HCT116 (cell line): Measurements from ENCODE around the gene RET. TPM values are rescaled to one million over a fixed set of nuclear protein-coding genes. Genes with fewer than 3 reads are reported as not detected.

Experiments
- ATAC-seq: fragments of 200-7000 bp; cut with Tn5 transposase; 2 replicates; pipeline ENCODE4 v1.9.1; 2020; ENCODE audit warnings: mild to moderate bottlenecking, moderate library complexity
- BruUV-seq: library from RNA; stranded (reverse); fragments of 400-500 nt; replicated peaks from 2 replicates; lab custom pipeline; 2021; lab: Mats Ljungman, UMichigan
- CTCF ChIA-PET: fragments of 300-600 bp; sonication (Branson Sonifier 250); formaldehyde crosslinking; loops from one replicate; lab custom pipeline; 2021; ENCODE audit warnings: antibody characterized with exemption; lab: Charles Lee
- POLR2A ChIA-PET: fragments of 300-600, 350-600 bp; sonication (Branson Sonifier 250); formaldehyde crosslinking; loops from one replicate; lab custom pipeline; 2021; ENCODE audit warnings: antibody characterized with exemption; lab: Charles Lee
- RAD21 ChIA-PET, 2 experiments: fragments of 300-600 bp; sonication (Branson Sonifier 250); formaldehyde crosslinking; loops; one replicate each; lab custom pipeline; 2023; ENCODE audit warnings: low total read pairs in 2 of 2; ENCODE audit not compliant: uncharacterized antibody in 2 of 2, unreplicated experiment in 2 of 2, low non-redundant PET in 1 of 2; lab: Charles Lee
- DNase-seq: peaks from one replicate; pipeline ENCODE4 v3.0.0-alpha.2; 2010; ENCODE audit warnings: low read depth, low spot score
- H2AFZ ChIP-seq: fragments of 200-600 bp; shearing (Covaris generic), sonication (generic); 2 replicates; pipeline ENCODE4 v1.6.1; 2017; ENCODE audit warnings: low read depth, mixed run types, mixed read lengths, antibody characterized with exemption, low read length; ENCODE audit not compliant: poor library complexity, severe bottlenecking
- H3K27ac ChIP-seq: 2 replicates; pipeline ENCODE4 v1.5.1; 2012; ENCODE audit warnings: low read depth, low read length
- H3K27me3 ChIP-seq: fragments of 200-600 bp; sonication (generic); 2 replicates; pipeline ENCODE4 v1.6.1; 2016; ENCODE audit warnings: mixed run types, low read length, mixed read lengths; ENCODE audit not compliant: insufficient read depth
- H3K36me3 ChIP-seq, 2 experiments: fragments of 200-500 bp in 1 of 2; fragments of 200-600 bp in 1 of 2; sonication (Bioruptor generic) in 1 of 2; sonication (generic) in 1 of 2; 2 replicates each; pipeline versions ENCODE4 v1.5.1 to v1.6.1; 2014 to 2016; ENCODE audit warnings: low read length in 2 of 2, inconsistent platforms in 1 of 2, mixed read lengths in 1 of 2, mixed run types in 1 of 2; ENCODE audit not compliant: insufficient read depth in 2 of 2, control insufficient read depth in 1 of 2
- H3K4me1 ChIP-seq, 2 experiments: fragments of 200-600 bp in 1 of 2; sonication (generic) in 1 of 2; 2 replicates each; pipeline versions ENCODE4 v1.5.1 to v1.6.1; 2012 to 2017; ENCODE audit warnings: low read length in 2 of 2, inconsistent platforms in 1 of 2, mild to moderate bottlenecking in 1 of 2, mixed read lengths in 1 of 2, mixed run types in 1 of 2, moderate library complexity in 1 of 2; ENCODE audit not compliant: insufficient read depth in 2 of 2, control insufficient read depth in 1 of 2
- H3K4me2 ChIP-seq: fragments of 200-600 bp; sonication (generic); 2 replicates; pipeline ENCODE4 v1.6.1; 2017; ENCODE audit warnings: mixed run types, low read length, mixed read lengths
- H3K4me3 ChIP-seq, 2 experiments: fragments of 200-600 bp in 1 of 2; sonication (generic) in 1 of 2; replicated peaks in 1 of 2; 2 replicates each; pipeline ENCODE4 v1.5.1; 2011 to 2016; ENCODE audit warnings: low read length in 2 of 2, control low read depth in 1 of 2, low read depth in 1 of 2, mild to moderate bottlenecking in 1 of 2, mixed read lengths in 1 of 2, mixed run types in 1 of 2
- H3K79me2 ChIP-seq: fragments of 200-600 bp; sonication (generic); 2 replicates; pipeline ENCODE4 v1.6.1; 2017; ENCODE audit warnings: mild to moderate bottlenecking, mixed run types, low read length, moderate library complexity, mixed read lengths; ENCODE audit not compliant: insufficient read depth
- H3K9ac ChIP-seq: fragments of 200-600 bp; sonication (generic); 2 replicates; pipeline ENCODE4 v1.6.1; 2016; ENCODE audit warnings: low read length, mixed read lengths
- H3K9me2 ChIP-seq: fragments of 200-600 bp; sonication (generic), shearing (Covaris generic); 2 replicates; pipeline ENCODE4 v1.6.1; 2017; ENCODE audit warnings: mixed run types, mild to moderate bottlenecking, moderate library complexity; ENCODE audit not compliant: insufficient read depth
- H3K9me3 ChIP-seq, 2 experiments: fragments of 200-500 bp in 1 of 2; fragments of 200-600 bp in 1 of 2; sonication (Bioruptor generic) in 1 of 2; sonication (generic) in 1 of 2; 2 replicates each; pipeline ENCODE4 v1.6.1; 2014 to 2017; ENCODE audit warnings: low read length in 2 of 2, mixed read lengths in 2 of 2, inconsistent platforms in 1 of 2, low read depth in 1 of 2, mild to moderate bottlenecking in 1 of 2, mixed run types in 1 of 2, moderate library complexity in 1 of 2; ENCODE audit not compliant: control insufficient read depth in 1 of 2, insufficient read depth in 1 of 2
- H4K20me1 ChIP-seq: fragments of 200-600 bp; sonication (generic), shearing (Covaris generic); 2 replicates; pipeline ENCODE4 v1.6.1; 2017; ENCODE audit warnings: mixed run types, mild to moderate bottlenecking, moderate library complexity; ENCODE audit not compliant: insufficient read depth
- ATF3 ChIP-seq: IDR thresholded peaks from 2 replicates; pipeline ENCODE4 v1.6.1; 2012
- CBX3 ChIP-seq: IDR thresholded peaks from 2 replicates; pipeline ENCODE4 v1.6.1; 2012; ENCODE audit warnings: low read depth
- CEBPB ChIP-seq: IDR thresholded peaks from 2 replicates; pipeline ENCODE4 v1.6.1; 2012; ENCODE audit warnings: low read depth
- EGR1 ChIP-seq: IDR thresholded peaks from 2 replicates; pipeline ENCODE4 v1.6.1; 2012; ENCODE audit warnings: low read depth
- ELF1 ChIP-seq: IDR thresholded peaks from 2 replicates; pipeline ENCODE4 v1.6.1; 2012; ENCODE audit warnings: low read depth, borderline replicate concordance
- EZH2 ChIP-seq: fragments of 200-600 bp; sonication (generic); IDR thresholded peaks from 2 replicates; pipeline ENCODE4 v1.6.1; 2017; ENCODE audit warnings: antibody characterized with exemption, mixed run types
- EZH2phosphoT487 ChIP-seq: fragments of 200-600 bp; IDR thresholded peaks from 2 replicates; pipeline ENCODE4 v1.6.1; 2018; ENCODE audit warnings: antibody characterized with exemption, borderline replicate concordance
- FOSL1 ChIP-seq: IDR thresholded peaks from 2 replicates; pipeline ENCODE4 v1.6.1; 2012; ENCODE audit warnings: low read depth
- JUND ChIP-seq: IDR thresholded peaks from 2 replicates; pipeline ENCODE4 v1.6.1; 2012
- POLR2AphosphoS5 ChIP-seq: IDR thresholded peaks from 2 replicates; pipeline ENCODE4 v1.6.1; 2011; ENCODE audit warnings: mild to moderate bottlenecking, low read depth, low read length, moderate library complexity
- RAD21 ChIP-seq: IDR thresholded peaks from 2 replicates; pipeline ENCODE4 v1.6.1; 2012; ENCODE audit warnings: low read depth, mild to moderate bottlenecking
- REST ChIP-seq: IDR thresholded peaks from 2 replicates; pipeline ENCODE4 v1.6.1; 2012; ENCODE audit warnings: low read depth
- SP1 ChIP-seq: IDR thresholded peaks from 2 replicates; pipeline ENCODE4 v1.6.1; 2012; ENCODE audit warnings: low read depth
- SRF ChIP-seq: IDR thresholded peaks from 2 replicates; pipeline ENCODE4 v1.6.1; 2012; ENCODE audit warnings: low read depth
- TCF7L2 ChIP-seq: IDR thresholded peaks from 2 replicates; pipeline ENCODE4 v1.7.0; 2011; ENCODE audit warnings: borderline replicate concordance, inconsistent platforms; ENCODE audit not compliant: insufficient read depth, insufficient read length; ENCODE audit errors: extremely low read depth
- ZFX ChIP-seq: fragments of 450-650 bp; IDR thresholded peaks from 2 replicates; pipeline ENCODE4 v1.6.1; 2017
- intact Hi-C: fragments of 100-400 bp; cut with micrococcal nuclease; formaldehyde crosslinking; loops from 2 replicates; pipeline ENCODE4 v1.10.0; 2022
- total RNA-seq: library from RNA; stranded (reverse); gene quantifications from one replicate; pipeline ENCODE4 v1.2.1, GENCODE V29; 2021; ENCODE audit not compliant: unreplicated experiment
- TF ChIP-seq, protein P1 (sequence below): IDR thresholded peaks from 2 replicates; pipeline ENCODE4 v1.6.1; 2011; ENCODE audit warnings: mild to moderate bottlenecking, low read length, moderate library complexity; ENCODE audit not compliant: insufficient replicate concordance; ENCODE audit errors: extremely low read depth
- TF ChIP-seq, protein P2 (sequence below), 3 experiments: fragments of 200-600 bp in 1 of 3; sonication (generic) in 1 of 3; IDR thresholded peaks in 2 of 3; conservative IDR thresholded peaks in 1 of 3; 2 replicates each; pipeline ENCODE4 v1.5.1; 2012 to 2017; ENCODE audit warnings: low read depth in 2 of 3, low read length in 2 of 3, antibody characterized with exemption in 1 of 3, borderline replicate concordance in 1 of 3, control low read depth in 1 of 3, mild to moderate bottlenecking in 1 of 3, mixed read lengths in 1 of 3, mixed run types in 1 of 3, moderate library complexity in 1 of 3; ENCODE audit not compliant: insufficient read depth in 1 of 3

The RET gene
- total RNA-seq, 1 experiment from 2014 or later, result 5.9 TPM

GRCh38 chr10:43089519-43089918, 12.7 kb downstream of the RET start:
- RAD21 ChIA-PET, result no interaction called here
- POLR2A ChIA-PET, result no interaction called here
- no peaks in the 10 kb centered on the region for H3K27me3 ChIP-seq
- no peaks in the 10 kb centered on the region for H3K79me2 ChIP-seq
- TF ChIP-seq FOSL1 (no peak), JUND (no peak), ZFX (no peak), ELF1 (no peak), REST (no peak), EZH2phosphoT487 (no peak), EZH2 (no peak), SRF (no peak), POLR2AphosphoS5 (no peak), CBX3 (no peak), SP1 (no peak), RAD21 (no peak), EGR1 (no peak), CEBPB (no peak), TCF7L2 (no peak), ATF3 (no peak)
- TF ChIP-seq, protein P1, sequence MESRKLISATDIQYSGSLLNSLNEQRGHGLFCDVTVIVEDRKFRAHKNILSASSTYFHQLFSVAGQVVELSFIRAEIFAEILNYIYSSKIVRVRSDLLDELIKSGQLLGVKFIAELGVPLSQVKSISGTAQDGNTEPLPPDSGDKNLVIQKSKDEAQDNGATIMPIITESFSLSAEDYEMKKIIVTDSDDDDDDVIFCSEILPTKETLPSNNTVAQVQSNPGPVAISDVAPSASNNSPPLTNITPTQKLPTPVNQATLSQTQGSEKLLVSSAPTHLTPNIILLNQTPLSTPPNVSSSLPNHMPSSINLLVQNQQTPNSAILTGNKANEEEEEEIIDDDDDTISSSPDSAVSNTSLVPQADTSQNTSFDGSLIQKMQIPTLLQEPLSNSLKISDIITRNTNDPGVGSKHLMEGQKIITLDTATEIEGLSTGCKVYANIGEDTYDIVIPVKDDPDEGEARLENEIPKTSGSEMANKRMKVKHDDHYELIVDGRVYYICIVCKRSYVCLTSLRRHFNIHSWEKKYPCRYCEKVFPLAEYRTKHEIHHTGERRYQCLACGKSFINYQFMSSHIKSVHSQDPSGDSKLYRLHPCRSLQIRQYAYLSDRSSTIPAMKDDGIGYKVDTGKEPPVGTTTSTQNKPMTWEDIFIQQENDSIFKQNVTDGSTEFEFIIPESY, result no peak
- TF ChIP-seq, protein P2, sequence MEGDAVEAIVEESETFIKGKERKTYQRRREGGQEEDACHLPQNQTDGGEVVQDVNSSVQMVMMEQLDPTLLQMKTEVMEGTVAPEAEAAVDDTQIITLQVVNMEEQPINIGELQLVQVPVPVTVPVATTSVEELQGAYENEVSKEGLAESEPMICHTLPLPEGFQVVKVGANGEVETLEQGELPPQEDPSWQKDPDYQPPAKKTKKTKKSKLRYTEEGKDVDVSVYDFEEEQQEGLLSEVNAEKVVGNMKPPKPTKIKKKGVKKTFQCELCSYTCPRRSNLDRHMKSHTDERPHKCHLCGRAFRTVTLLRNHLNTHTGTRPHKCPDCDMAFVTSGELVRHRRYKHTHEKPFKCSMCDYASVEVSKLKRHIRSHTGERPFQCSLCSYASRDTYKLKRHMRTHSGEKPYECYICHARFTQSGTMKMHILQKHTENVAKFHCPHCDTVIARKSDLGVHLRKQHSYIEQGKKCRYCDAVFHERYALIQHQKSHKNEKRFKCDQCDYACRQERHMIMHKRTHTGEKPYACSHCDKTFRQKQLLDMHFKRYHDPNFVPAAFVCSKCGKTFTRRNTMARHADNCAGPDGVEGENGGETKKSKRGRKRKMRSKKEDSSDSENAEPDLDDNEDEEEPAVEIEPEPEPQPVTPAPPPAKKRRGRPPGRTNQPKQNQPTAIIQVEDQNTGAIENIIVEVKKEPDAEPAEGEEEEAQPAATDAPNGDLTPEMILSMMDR (IDR thresholded peaks at IDR 0.05 in 2 of 3, conservative IDR thresholded peaks at IDR 0.05 in 1 of 3; ENCODE audit: borderline replicate concordance in 1 of 3, insufficient read depth in 1 of 3, low read depth in 2 of 3, low read length in 2 of 3), result no peak
- TF ChIP-seq, all 23 proteins: peak for 0
- H3K9me3 ChIP-seq, result no peaks in the 10 kb centered on the region
- ATAC-seq, result no peak
- no TSS peak for BruUV-seq
- H3K9me2 ChIP-seq, result no peaks in the 10 kb centered on the region
- no peak overlapping the region for H3K27ac ChIP-seq
- CTCF ChIA-PET, result no interaction called here
- H3K36me3 ChIP-seq, result no peaks in the 10 kb centered on the region
- no peak overlapping the region for H3K9ac ChIP-seq
- H3K4me3 ChIP-seq, result no peak overlapping the region
- no peak for DNase-seq
- H3K4me2 ChIP-seq, result no peak overlapping the region
- H4K20me1 ChIP-seq, result no peaks in the 10 kb centered on the region
- intact Hi-C loops, result no loop called here
- H2AFZ ChIP-seq, result no peak overlapping the region
- no peaks in the 10 kb centered on the region for H3K4me1 ChIP-seq
